Neutrophil (primary cell): ENCODE measurements around the gene AKT3.

Experiments used
- H3K27ac ChIP-seq: fragments of 200-600 bp; sonication (generic); 2 replicates; pipeline ENCODE4 v1.5.1; 2016; ENCODE audit warnings: mild to moderate bottlenecking, moderate library complexity
- H3K27me3 ChIP-seq: fragments of 200-600 bp; sonication (generic); 2 replicates; pipeline ENCODE4 v1.6.0; 2016; ENCODE audit warnings: mild to moderate bottlenecking
- H3K36me3 ChIP-seq: fragments of 200-600 bp; sonication (generic); 2 replicates; pipeline ENCODE4 v1.5.1; 2017
- H3K4me1 ChIP-seq, 2 experiments: fragments of 200-600 bp in 1 of 2; sonication (generic) in 1 of 2; 1 replicate in 1 of 2; 2 replicates in 1 of 2; pipeline versions ENCODE4 v1.5.1 to v1.6.1; 2013 to 2016; ENCODE audit warnings: low read depth in 1 of 2, low read length in 1 of 2, mild to moderate bottlenecking in 1 of 2, moderate library complexity in 1 of 2; ENCODE audit not compliant: control insufficient read depth in 1 of 2, insufficient read depth in 1 of 2
- H3K4me3 ChIP-seq, 2 experiments: fragments of 200-600 bp in 1 of 2; sonication (generic) in 1 of 2; 1 replicate in 1 of 2; 2 replicates in 1 of 2; pipeline ENCODE4 v1.5.1; 2013 to 2016; ENCODE audit warnings: low read depth in 1 of 2, low read length in 1 of 2, mild to moderate bottlenecking in 1 of 2, moderate library complexity in 1 of 2
- H3K9me3 ChIP-seq: fragments of 200-600 bp; sonication (generic); 2 replicates; pipeline ENCODE4 v1.5.1; 2016
- CTCF ChIP-seq: fragments of 200-600 bp; sonication (generic); IDR thresholded peaks from 2 replicates; pipeline ENCODE4 v1.5.1; 2016; ENCODE audit warnings: antibody characterized with exemption

Gene AKT3

GRCh38 chr1:243719476-243719875 is 130.6 kb downstream of the AKT3 start:
- no peaks in the 10 kb centered on the region for H3K36me3 ChIP-seq
- no peak overlapping the region for H3K27ac ChIP-seq

GRCh38 chr1:243718893-243719292 is 131.2 kb downstream of the AKT3 start:
- no peak overlapping the region for H3K27ac ChIP-seq
- H3K4me3 ChIP-seq, result no peak overlapping the region
- peaks cover 0 to 6% of the 10 kb centered on the region in 2 experiments for H3K4me1 ChIP-seq

More at GRCh38 chr1:243719476-243719875, 130.6 kb downstream of the AKT3 start:
- TF ChIP-seq CTCF, result no peak
- Histone ChIP-seq H3K4me3 (no peak overlapping the region), H3K9me3 (no peaks in the 10 kb centered on the region), H3K27me3 (no peaks in the 10 kb centered on the region), H3K4me1 (peaks cover 0 to 6% of the 10 kb centered on the region in 2 experiments)

GRCh38 chr1:243718022-243718421 is 132.0 kb downstream of the AKT3 start:
- H3K9me3 ChIP-seq, result no peaks in the 10 kb centered on the region
- no peaks in the 10 kb centered on the region for H3K27me3 ChIP-seq
- no peak for TF ChIP-seq CTCF
- H3K27ac ChIP-seq, result no peak overlapping the region
- no peak overlapping the region for H3K4me3 ChIP-seq
- no peaks in the 10 kb centered on the region for H3K36me3 ChIP-seq
- H3K4me1 ChIP-seq, result peaks cover 0 to 6% of the 10 kb centered on the region in 2 experiments

More at GRCh38 chr1:243718893-243719292, 131.2 kb downstream of the AKT3 start:
- no peaks in the 10 kb centered on the region for H3K9me3 ChIP-seq
- H3K36me3 ChIP-seq, result no peaks in the 10 kb centered on the region
- TF ChIP-seq CTCF, result no peak
- no peaks in the 10 kb centered on the region for H3K27me3 ChIP-seq

- Histone ChIP-seq H3K9me3 (no peaks in the 10 kb centered on the region), H3K36me3 (no peaks in the 10 kb centered on the region), H3K4me3 (no peak overlapping the region), H3K27ac (no peak overlapping the region), H3K27me3 (no peaks in the 10 kb centered on the region), H3K4me1 (peaks cover 0 to 12% of the 10 kb centered on the region in 2 experiments)
- TF ChIP-seq CTCF, result no peak
These were observed 133.1 kb downstream of the AKT3 start for GRCh38 chr1:243716906-243717305.

- Histone ChIP-seq H3K27me3 (no peaks in the 10 kb centered on the region), H3K9me3 (no peaks in the 10 kb centered on the region), H3K27ac (no peak overlapping the region), H3K4me1 (peaks cover 0 to 20% of the 10 kb centered on the region in 2 experiments), H3K36me3 (no peaks in the 10 kb centered on the region), H3K4me3 (no peak overlapping the region)
- no peak for TF ChIP-seq CTCF
These were observed 134.8 kb downstream of the AKT3 start for GRCh38 chr1:243715285-243715684.
